ENCODE measurements around the gene FGR.

DNA sequence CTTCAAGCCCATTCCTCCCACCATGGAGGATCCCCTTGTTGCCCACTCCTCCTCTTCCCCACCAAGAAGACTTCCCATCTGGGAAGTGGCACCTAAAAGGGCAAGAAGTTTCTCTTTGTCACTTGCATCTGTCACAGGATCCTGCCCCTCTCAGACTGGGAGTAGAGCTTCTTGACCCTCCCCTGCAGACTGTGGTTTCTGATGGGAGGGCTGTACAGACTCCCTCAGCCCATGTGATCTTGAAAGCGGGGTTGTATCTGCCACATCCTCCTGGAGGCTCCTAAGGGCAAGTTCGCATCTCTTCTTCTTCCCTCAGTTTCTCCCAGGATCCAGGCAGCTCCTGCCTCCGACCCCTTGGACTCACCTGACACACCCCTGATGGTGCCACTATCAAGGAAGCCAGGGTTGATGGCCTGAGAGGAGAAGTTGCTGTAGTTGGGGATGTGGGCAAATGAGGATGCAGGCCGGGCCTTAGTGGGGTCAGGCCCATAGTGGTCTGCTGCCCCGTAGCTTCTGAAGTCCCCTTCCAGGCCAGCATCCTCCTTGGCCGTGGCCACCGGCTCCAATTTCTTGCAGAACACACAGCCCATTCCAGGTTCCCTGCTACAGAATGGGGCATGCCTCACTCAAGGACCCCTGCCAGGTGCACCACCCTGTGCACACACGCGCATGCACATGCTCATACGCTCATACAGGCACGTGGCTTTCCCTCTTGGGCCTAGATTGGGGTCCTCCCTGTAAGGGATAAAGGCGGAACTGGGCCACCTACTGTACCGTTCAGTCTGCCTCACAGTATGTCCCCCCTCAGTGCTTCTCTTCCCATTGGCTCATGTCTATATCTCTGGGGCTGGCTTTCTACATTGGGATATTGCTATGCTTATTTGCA, 11.4 kb downstream of the FGR start:
- TF ChIP-seq CTCF (IDR thresholded peaks at IDR 0.05; ENCODE audit: insufficient read depth, low read length, poor library complexity, severe bottlenecking) (no peak), EZH2phosphoT487 (conservative IDR thresholded peaks at IDR 0.05; ENCODE audit: low read length) (no peak)

Data from SU-DHL-6 (cell line).